GM18508 (cell line): ENCODE data around the gene CHPT1.
"Not testable (repeated sequence)": the region's sequence is repeated elsewhere in the genome, so short reads cannot be mapped to it uniquely, and the experiment has no call there.

Source experiments
- ATAC-seq: cut with Tn5 transposase; IDR thresholded peaks from one replicate; pipeline ENCODE4 v1.9.1; 2021; ENCODE audit warnings: moderate number of reproducible peaks; ENCODE audit not compliant: insufficient read depth, unreplicated experiment

Gene CHPT1

GRCh38 chr12:101680647-101681046 is 16.8 kb upstream of the CHPT1 start:
- no peak for ATAC-seq

- ATAC-seq: not testable (repeated sequence)
Measured at GRCh38 chr12:101681627-101682026, 15.8 kb upstream of the CHPT1 start.

GRCh38 chr12:101685092-101685491 is 12.3 kb upstream of the CHPT1 start:
- no peak for ATAC-seq

GRCh38 chr12:101686176-101686575 is 11.3 kb upstream of the CHPT1 start:
- no peak for ATAC-seq

- ATAC-seq: no peak
Measured at GRCh38 chr12:101690544-101691098, 6.8 kb upstream of the CHPT1 start.

- ATAC-seq: no peak
Measured at GRCh38 chr12:101691503-101692096, 5.8 kb upstream of the CHPT1 start.

- ATAC-seq: no peak
Measured at GRCh38 chr12:101694297-101694848, 3.1 kb upstream of the CHPT1 start.

GRCh38 chr12:101694986-101695385 is 2.5 kb upstream of the CHPT1 start:
- ATAC-seq: no peak

GRCh38 chr12:101695706-101696105 is 1.7 kb upstream of the CHPT1 start:
- ATAC-seq: no peak

- ATAC-seq: no peak
Measured at GRCh38 chr12:101696251-101697196, 916 bp upstream of the CHPT1 start.

- peak; percentile 18 for ATAC-seq
Measured at GRCh38 chr12:101697930-101698799, 725 bp downstream of the CHPT1 start.

- ATAC-seq: no peak
Measured at GRCh38 chr12:101698800-101699347, 1.4 kb downstream of the CHPT1 start.

GRCh38 chr12:101700299-101700820 is 2.9 kb downstream of the CHPT1 start:
- no peak for ATAC-seq

- ATAC-seq: no peak
Measured at GRCh38 chr12:101703487-101703886, 6.0 kb downstream of the CHPT1 start.

GRCh38 chr12:101706403-101706802 is 9.0 kb downstream of the CHPT1 start:
- no peak for ATAC-seq

- no peak for ATAC-seq
Measured at GRCh38 chr12:101707131-101707782, 9.8 kb downstream of the CHPT1 start.

- ATAC-seq: no peak
Measured at GRCh38 chr12:101710288-101710687, 12.8 kb downstream of the CHPT1 start.

GRCh38 chr12:101713059-101713682 is 15.7 kb downstream of the CHPT1 start:
- no peak for ATAC-seq

- ATAC-seq: no peak
Measured at GRCh38 chr12:101713930-101714329, 16.5 kb downstream of the CHPT1 start.
